Endothelial cell (in vitro differentiated cells): ENCODE data around the gene ATP1B3. TPM values are rescaled to one million over a fixed set of nuclear protein-coding genes. Genes with fewer than 3 reads are reported as not detected.

Experiments used
- DNase-seq: peaks from one replicate; pipeline ENCODE4 v3.0.0; 2021; ENCODE audit warnings: low spot score
- H3K27ac Mint-ChIP-seq: one replicate; pipeline ENCODE4 v1.8.0; 2021; ENCODE audit warnings: mixed read lengths, inconsistent platforms; ENCODE audit not compliant: unreplicated experiment
- H3K27me3 Mint-ChIP-seq: one replicate; pipeline ENCODE4 v1.8.0; 2021; ENCODE audit warnings: mild to moderate bottlenecking, moderate library complexity, mixed read lengths, inconsistent platforms; ENCODE audit not compliant: unreplicated experiment
- H3K36me3 Mint-ChIP-seq: one replicate; pipeline ENCODE4 v1.8.0; 2021; ENCODE audit warnings: mild to moderate bottlenecking, low read depth, mixed read lengths, inconsistent platforms; ENCODE audit not compliant: unreplicated experiment
- H3K4me1 Mint-ChIP-seq: one replicate; pipeline ENCODE4 v1.8.0; 2021; ENCODE audit warnings: mild to moderate bottlenecking, mixed read lengths, inconsistent platforms; ENCODE audit not compliant: unreplicated experiment
- H3K4me3 Mint-ChIP-seq: one replicate; pipeline ENCODE4 v1.8.0; 2021; ENCODE audit warnings: mild to moderate bottlenecking, mixed read lengths, inconsistent platforms; ENCODE audit not compliant: unreplicated experiment
- H3K9me3 Mint-ChIP-seq: one replicate; pipeline ENCODE4 v1.8.0; 2021; ENCODE audit warnings: mixed read lengths, inconsistent platforms; ENCODE audit not compliant: unreplicated experiment
- total RNA-seq: library from RNA; stranded (reverse); fragmentation: NEBNext Ultra II Directional; extraction: Animal tissue kit (Norgen Biotek cat#: 25700); gene quantifications from one replicate; pipeline ENCODE4 v1.2.1, GENCODE V29; 2021; ENCODE audit not compliant: unreplicated experiment
- TF ChIP-seq, protein P1 (sequence below): fragments of 200-600 bp; sonication (generic); IDR thresholded peaks from one replicate; pipeline ENCODE4 v1.5.0; 2021; ENCODE audit warnings: antibody characterized with exemption; ENCODE audit not compliant: unreplicated experiment

ATP1B3 gene
- total RNA-seq, 1 donor from 2014 or later, result 273 TPM

DNA sequence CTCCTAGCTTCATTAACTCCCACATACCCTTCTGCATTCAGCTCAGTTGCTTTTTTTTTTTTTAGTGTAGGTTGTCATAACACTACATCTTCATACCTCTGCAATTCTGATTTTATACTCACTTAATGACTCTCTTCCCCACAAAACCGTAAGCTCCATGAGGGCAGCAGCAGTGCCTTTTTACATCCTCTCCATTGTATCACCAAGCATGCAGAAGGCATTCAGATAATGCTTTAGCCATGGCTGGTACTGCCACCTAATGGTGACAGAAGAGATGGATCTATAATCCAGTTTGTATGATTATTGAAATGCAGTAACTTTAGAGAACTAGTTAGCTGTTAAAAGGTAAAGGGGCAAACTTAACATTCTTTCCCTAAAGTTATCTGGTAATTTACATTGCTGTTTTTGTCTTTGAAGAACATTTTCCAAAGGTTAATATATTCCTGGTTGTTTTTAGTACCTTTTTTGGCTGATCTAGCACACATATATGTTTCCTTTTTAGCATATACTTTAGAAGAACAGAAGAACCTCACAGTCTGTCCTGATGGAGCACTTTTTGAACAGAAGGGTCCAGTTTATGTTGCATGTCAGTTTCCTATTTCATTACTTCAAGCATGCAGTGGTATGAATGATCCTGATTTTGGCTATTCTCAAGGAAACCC lies 36.8 kb downstream of the ATP1B3 start:
- Mint-ChIP-seq H3K9me3 (no peaks in the 10 kb centered on the region), H3K4me1 (no peaks in the 10 kb centered on the region), H3K27me3 (no peaks in the 10 kb centered on the region), H3K27ac (no peak overlapping the region), H3K36me3 (peaks cover 48% of the 10 kb centered on the region), H3K4me3 (peak overlapping the region; percentile 70)
- TF ChIP-seq, protein P1, sequence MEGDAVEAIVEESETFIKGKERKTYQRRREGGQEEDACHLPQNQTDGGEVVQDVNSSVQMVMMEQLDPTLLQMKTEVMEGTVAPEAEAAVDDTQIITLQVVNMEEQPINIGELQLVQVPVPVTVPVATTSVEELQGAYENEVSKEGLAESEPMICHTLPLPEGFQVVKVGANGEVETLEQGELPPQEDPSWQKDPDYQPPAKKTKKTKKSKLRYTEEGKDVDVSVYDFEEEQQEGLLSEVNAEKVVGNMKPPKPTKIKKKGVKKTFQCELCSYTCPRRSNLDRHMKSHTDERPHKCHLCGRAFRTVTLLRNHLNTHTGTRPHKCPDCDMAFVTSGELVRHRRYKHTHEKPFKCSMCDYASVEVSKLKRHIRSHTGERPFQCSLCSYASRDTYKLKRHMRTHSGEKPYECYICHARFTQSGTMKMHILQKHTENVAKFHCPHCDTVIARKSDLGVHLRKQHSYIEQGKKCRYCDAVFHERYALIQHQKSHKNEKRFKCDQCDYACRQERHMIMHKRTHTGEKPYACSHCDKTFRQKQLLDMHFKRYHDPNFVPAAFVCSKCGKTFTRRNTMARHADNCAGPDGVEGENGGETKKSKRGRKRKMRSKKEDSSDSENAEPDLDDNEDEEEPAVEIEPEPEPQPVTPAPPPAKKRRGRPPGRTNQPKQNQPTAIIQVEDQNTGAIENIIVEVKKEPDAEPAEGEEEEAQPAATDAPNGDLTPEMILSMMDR, result peak; percentile 41
- peak; percentile 28 for DNase-seq

- Mint-ChIP-seq H3K9me3 (no peaks in the 10 kb centered on the region), H3K36me3 (peaks cover 37% of the 10 kb centered on the region), H3K27me3 (no peaks in the 10 kb centered on the region), H3K4me1 (no peaks in the 10 kb centered on the region), H3K27ac (no peak overlapping the region), H3K4me3 (no peak overlapping the region)
- no peak for DNase-seq
- TF ChIP-seq, protein P1, result no peak
These were observed 37.9 kb downstream of the ATP1B3 start for GRCh38 chr3:141914311-141914710.

GRCh38 chr3:141915016-141915415 lies 38.6 kb downstream of the ATP1B3 start:
- H3K27ac Mint-ChIP-seq, result no peak overlapping the region
- no peak overlapping the region for H3K4me3 Mint-ChIP-seq
- DNase-seq, result no peak
- no peaks in the 10 kb centered on the region for H3K4me1 Mint-ChIP-seq
- no peaks in the 10 kb centered on the region for H3K9me3 Mint-ChIP-seq
- TF ChIP-seq, protein P1, result no peak
- peaks cover 32% of the 10 kb centered on the region for H3K36me3 Mint-ChIP-seq
- no peaks in the 10 kb centered on the region for H3K27me3 Mint-ChIP-seq

DNA sequence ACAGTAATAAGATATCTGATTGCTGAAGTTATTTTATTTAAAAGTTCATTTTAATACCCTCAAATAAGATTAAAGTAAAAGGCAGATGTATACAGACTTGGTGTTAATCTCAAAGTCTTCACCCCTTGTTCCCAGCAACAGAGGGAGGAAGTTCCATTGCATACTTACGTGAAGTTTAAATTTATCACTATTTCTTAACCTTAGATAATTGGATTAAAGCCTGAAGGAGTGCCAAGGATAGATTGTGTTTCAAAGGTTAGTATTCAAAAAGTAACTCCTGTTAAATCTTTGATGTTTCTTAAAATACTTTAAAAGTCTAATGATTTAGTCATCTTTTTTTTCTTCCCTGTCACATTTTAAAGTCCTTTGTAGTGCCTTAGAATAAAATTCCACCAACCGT lies 39.3 kb downstream of the ATP1B3 start:
- Mint-ChIP-seq H3K27me3 (no peaks in the 10 kb centered on the region), H3K4me1 (no peaks in the 10 kb centered on the region), H3K9me3 (no peaks in the 10 kb centered on the region), H3K4me3 (no peak overlapping the region), H3K27ac (no peak overlapping the region), H3K36me3 (peaks cover 26% of the 10 kb centered on the region)
- TF ChIP-seq, protein P1, result no peak
- DNase-seq, result no peak

DNA sequence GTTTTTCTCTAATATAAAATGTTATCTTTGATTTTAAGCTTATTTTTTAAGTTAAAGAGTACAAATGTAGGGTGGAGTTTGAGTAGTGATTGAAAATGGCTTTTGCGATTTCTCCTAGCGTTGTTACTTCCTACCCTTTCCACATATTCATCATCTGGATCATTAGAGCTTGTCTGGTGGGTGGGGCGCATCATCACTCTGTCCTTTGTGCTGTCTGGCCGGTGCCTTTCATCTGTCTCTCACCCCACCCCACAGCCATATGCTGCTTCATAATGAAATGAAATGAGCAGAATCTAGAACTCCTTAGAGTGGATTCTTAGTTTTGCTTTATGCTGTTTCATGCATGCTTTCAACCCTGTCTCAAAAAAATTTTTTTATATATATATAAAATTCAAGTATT lies 44.3 kb downstream of the ATP1B3 start:
- Mint-ChIP-seq H3K27ac (no peak overlapping the region), H3K4me1 (no peaks in the 10 kb centered on the region), H3K4me3 (peak overlapping the region; percentile 10), H3K36me3 (peaks cover 36% of the 10 kb centered on the region), H3K27me3 (peaks cover 1% of the 10 kb centered on the region), H3K9me3 (no peaks in the 10 kb centered on the region)
- TF ChIP-seq, protein P1, result no peak
- DNase-seq, result no peak
